Fibroblast of mammary gland (primary cell): ENCODE data around the gene C5AR2.

Experiments
- DNase-seq: peaks from one replicate; pipeline ENCODE4 v3.0.0-alpha.2; 2010; ENCODE audit warnings: low read depth
- H3K4me3 ChIP-seq: 2 replicates; pipeline ENCODE4 v1.5.1; 2011; ENCODE audit warnings: low read depth, mild to moderate bottlenecking, low read length, moderate library complexity; ENCODE audit not compliant: control insufficient read depth
- TF ChIP-seq, protein P1 (sequence below): conservative IDR thresholded peaks from 2 replicates; pipeline ENCODE4 v1.5.1; 2011; ENCODE audit warnings: low read depth, low read length, inconsistent platforms; ENCODE audit not compliant: control insufficient read depth, insufficient read depth

The C5AR2 gene

DNA sequence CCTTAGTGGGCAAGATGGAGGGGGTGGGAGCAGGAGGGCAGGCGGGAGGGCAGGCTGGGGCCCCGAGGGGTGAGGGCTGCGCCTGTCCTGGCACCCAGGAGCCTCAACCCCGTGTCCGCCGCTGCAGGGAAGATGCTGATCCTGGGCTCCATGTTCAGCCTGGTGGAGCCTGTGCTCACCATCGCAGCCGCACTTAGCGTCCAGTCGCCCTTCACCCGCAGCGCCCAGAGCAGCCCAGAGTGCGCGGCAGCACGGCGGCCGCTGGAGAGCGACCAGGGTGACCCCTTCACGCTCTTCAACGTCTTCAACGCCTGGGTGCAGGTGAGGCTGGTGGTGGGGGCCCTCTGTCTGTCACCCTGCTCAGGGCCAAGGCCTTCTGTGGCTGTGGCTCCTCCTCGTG, 40.6 kb downstream of the C5AR2 start:
- TF ChIP-seq, protein P1, sequence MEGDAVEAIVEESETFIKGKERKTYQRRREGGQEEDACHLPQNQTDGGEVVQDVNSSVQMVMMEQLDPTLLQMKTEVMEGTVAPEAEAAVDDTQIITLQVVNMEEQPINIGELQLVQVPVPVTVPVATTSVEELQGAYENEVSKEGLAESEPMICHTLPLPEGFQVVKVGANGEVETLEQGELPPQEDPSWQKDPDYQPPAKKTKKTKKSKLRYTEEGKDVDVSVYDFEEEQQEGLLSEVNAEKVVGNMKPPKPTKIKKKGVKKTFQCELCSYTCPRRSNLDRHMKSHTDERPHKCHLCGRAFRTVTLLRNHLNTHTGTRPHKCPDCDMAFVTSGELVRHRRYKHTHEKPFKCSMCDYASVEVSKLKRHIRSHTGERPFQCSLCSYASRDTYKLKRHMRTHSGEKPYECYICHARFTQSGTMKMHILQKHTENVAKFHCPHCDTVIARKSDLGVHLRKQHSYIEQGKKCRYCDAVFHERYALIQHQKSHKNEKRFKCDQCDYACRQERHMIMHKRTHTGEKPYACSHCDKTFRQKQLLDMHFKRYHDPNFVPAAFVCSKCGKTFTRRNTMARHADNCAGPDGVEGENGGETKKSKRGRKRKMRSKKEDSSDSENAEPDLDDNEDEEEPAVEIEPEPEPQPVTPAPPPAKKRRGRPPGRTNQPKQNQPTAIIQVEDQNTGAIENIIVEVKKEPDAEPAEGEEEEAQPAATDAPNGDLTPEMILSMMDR = no peak
- no peak overlapping the region for H3K4me3 ChIP-seq
- no peak for DNase-seq

GRCh38 chr19:47373246-47374240, 41.6 kb downstream of the C5AR2 start:
- TF ChIP-seq, protein P1 = no peak
- H3K4me3 ChIP-seq = no peak overlapping the region
- DNase-seq = no peak

GRCh38 chr19:47374876-47375693, 43.1 kb downstream of the C5AR2 start:
- DNase-seq = no peak
- H3K4me3 ChIP-seq = no peak overlapping the region
- TF ChIP-seq, protein P1 = no peak

DNA sequence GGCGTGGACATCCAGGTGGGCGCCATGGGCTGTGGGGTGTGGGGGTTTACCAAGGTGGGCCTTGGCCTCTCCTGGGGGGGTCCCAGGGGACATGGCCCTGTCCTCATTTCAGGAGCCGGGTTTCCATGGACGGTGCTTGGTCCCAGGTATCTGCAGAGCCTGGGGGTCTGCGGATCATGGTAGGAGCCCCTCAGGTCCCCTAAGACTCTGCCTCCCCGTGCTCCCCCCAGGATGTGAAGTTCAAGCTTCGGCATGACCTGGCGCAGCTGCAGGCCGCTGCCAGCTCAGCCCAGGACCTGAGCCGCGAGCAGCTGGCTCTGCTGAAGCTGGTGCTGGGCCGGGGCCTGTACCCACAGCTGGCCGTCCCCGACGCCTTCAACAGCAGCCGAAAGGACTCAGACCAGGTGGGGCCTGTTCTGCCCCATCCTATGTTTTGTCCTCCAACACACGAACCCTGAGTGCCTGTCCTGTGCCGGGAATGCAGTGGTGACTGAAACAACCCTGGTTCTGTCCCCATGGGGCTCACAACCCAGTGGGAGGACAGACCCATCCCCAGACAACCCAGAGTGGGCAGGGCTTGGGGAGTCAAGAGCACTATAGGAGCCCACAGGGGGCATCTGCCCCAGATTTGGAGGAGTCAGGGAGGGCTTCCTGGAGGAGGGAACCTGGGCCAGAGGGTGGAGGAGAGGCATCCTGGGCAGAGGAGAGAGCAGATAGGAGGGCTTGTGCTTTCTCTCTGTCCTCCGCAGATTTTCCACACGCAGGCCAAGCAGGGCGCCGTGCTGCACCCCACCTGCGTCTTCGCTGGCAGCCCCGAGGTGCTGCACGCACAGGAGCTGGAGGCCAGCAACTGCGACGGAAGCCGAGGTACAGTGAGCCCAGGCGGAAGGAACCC, 44.0 kb downstream of the C5AR2 start:
- TF ChIP-seq, protein P1 = no peak
- DNase-seq = no peak
- no peak overlapping the region for H3K4me3 ChIP-seq

- DNase-seq = no peak
- TF ChIP-seq, protein P1 = no peak
- H3K4me3 ChIP-seq = no peak overlapping the region
Measured at GRCh38 chr19:47376589-47377144, 44.7 kb downstream of the C5AR2 start.
